SJSA1 (cell line): Measurements from ENCODE around the gene C3orf52. TPM values are rescaled to one million over a fixed set of nuclear protein-coding genes. Genes with fewer than 3 reads are reported as not detected.

ENCODE experiments used
- DNase-seq, 2 experiments: peaks; one replicate each; pipeline ENCODE4 v3.0.0-alpha.2; 2015 to 2020; ENCODE audit warnings: low spot score in 2 of 2, low read depth in 1 of 2
- H3K27ac ChIP-seq: fragments of 250-450 bp; sonication (Bioruptor Pico); 2 replicates; pipeline ENCODE4 v1.5.1; 2020; ENCODE audit warnings: mild to moderate bottlenecking, moderate library complexity
- H3K27me3 ChIP-seq: fragments of 250-450 bp; sonication (Bioruptor Pico); replicated peaks from 2 replicates; pipeline ENCODE4 v1.5.1; 2020; ENCODE audit warnings: mild to moderate bottlenecking, moderate library complexity
- H3K36me3 ChIP-seq: fragments of 250-450 bp; sonication (Bioruptor Pico); 2 replicates; pipeline ENCODE4 v1.5.1; 2020; ENCODE audit warnings: mild to moderate bottlenecking
- H3K4me1 ChIP-seq: fragments of 250-450 bp; sonication (Bioruptor Pico); replicated peaks from 2 replicates; pipeline ENCODE4 v1.6.1; 2021; ENCODE audit warnings: mild to moderate bottlenecking
- H3K4me3 ChIP-seq: fragments of 250-450 bp; sonication (Bioruptor Pico); 2 replicates; pipeline ENCODE4 v1.5.1; 2020; ENCODE audit warnings: mild to moderate bottlenecking
- H3K9me3 ChIP-seq: fragments of 250-450 bp; sonication (Bioruptor Pico); replicated peaks from 2 replicates; pipeline ENCODE4 v1.5.1; 2020; ENCODE audit warnings: mild to moderate bottlenecking
- total RNA-seq: library from RNA; depleted of rRNA; stranded (reverse); fragments of >200 nt; shearing (Covaris generic); gene quantifications from 2 replicates; pipeline ENCODE4 v1.2.3, GENCODE V29; 2014

C3orf52 gene
- total RNA-seq, 1 experiment from 2014 or later: 20.6 TPM

DNA sequence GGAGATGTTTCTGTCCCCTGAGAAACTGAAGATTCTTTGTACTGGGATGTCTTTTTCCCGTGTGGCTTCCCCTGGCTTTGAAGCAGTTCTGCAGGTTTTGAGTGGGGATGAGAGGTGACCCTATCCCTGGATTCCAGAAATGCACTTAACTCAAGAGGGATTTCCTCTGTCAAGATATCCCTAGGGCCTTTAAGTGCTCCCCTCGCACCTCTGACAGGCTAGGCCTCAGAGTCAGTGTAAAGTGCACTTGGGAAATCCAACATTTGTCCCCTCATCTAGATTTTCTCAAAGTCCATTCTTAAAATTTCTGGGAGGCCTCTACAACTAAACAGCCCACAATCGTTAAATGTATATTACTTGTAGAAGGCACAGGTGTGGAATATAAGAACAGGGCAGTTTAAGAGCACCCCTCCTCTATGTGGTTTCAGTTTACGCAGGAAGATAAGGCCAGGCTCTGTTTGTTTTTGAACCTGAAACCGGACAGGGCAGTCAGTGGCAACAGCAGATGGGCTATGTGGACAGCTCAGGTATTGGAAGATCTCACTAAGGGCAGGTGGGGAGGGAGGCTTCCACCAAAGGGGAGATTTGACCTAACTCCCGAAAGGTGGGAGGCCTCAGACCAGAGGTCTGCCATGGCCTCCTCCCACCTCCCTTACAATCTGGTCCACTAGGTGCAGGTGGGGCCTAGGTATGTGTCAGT, 4.8 kb downstream of the C3orf52 start:
- no peaks in the 10 kb centered on the region for H3K9me3 ChIP-seq
- no peak overlapping the region for H3K4me3 ChIP-seq
- H3K4me1 ChIP-seq: peaks cover 27% of the 10 kb centered on the region
- H3K27ac ChIP-seq: no peak overlapping the region
- no peaks in the 10 kb centered on the region for H3K27me3 ChIP-seq
- H3K36me3 ChIP-seq: peaks cover 28% of the 10 kb centered on the region
- DNase-seq: no peak

DNA sequence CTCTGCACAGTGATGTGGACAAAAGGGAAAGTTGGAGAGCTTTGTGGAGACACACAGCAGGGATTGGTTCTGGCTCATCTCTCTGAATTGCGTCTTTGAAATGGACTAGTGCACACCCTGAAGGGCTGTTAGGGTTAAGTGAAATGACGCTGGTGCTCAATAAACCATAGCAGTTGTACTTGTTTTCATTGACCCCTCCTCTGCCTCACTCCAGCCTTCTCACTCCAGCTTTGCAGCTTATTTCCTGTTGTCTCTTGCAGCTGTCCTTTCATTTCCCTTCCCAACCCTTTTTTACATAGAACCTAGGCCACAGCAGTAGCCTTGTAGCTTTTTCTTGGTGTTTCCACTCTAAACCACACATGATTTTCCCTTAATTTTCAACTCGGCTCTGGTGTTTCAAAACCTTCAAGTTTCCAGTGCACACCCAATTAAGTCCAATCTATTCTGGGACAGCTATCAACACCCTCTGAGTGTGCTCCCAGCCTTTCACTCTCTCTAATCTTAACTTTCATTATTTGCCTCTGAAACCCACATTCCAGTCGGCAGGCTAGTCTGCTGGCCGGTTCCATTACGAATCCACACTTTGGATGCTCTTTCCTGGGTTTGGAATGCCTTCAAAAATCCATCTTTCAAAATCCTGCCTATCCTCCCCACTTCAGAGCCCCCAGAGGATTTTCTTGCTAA, 6.4 kb downstream of the C3orf52 start:
- Histone ChIP-seq H3K36me3 (peaks cover 32% of the 10 kb centered on the region), H3K9me3 (no peaks in the 10 kb centered on the region), H3K4me1 (peaks cover 33% of the 10 kb centered on the region), H3K27me3 (no peaks in the 10 kb centered on the region), H3K4me3 (no peak overlapping the region), H3K27ac (0 out of 2 replicates have a peak overlapping the region, but pooled peaks have one; percentile 11)
- DNase-seq: no peak

DNA sequence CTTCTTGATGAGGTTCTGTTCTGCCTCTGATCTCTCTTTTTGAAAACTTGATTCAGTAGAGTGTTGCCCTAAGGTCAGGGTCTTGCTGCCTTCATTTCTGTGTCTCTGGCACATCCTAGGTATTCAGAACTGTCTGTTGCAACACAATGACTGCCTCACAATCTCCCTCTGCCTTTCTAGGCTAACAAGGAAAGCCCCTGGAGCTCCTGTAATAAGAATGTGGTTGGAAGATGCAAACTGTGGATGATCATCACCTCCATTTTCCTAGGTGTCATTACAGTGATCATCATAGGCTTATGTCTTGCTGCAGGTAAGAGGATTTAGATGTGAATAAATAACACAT, 7.0 kb downstream of the C3orf52 start:
- no peaks in the 10 kb centered on the region for H3K27me3 ChIP-seq
- H3K4me3 ChIP-seq: no peak overlapping the region
- H3K36me3 ChIP-seq: peaks cover 32% of the 10 kb centered on the region
- H3K27ac ChIP-seq: no peak overlapping the region
- DNase-seq: no peak
- H3K9me3 ChIP-seq: no peaks in the 10 kb centered on the region
- H3K4me1 ChIP-seq: peaks cover 32% of the 10 kb centered on the region

DNA sequence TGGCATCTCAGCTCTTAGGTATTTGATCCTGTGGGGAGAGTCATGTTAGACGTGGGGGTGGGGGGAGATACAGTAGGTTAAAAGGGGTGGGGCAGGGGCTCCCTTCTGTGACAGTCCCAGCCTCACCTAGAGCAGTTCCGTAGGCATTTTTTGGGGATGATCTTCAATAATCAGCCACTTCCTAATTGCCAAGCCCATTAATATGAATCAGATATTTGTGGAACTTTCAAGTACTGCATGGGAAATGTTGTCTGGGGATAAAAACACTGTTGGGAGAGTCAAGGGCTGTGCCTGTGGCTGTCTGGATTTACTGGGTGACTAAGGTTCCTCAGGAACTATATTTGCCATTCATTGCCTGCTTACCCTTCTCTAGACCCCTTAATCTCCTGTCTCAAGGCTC, 9.5 kb downstream of the C3orf52 start:
- H3K27ac ChIP-seq: no peak overlapping the region

DNA sequence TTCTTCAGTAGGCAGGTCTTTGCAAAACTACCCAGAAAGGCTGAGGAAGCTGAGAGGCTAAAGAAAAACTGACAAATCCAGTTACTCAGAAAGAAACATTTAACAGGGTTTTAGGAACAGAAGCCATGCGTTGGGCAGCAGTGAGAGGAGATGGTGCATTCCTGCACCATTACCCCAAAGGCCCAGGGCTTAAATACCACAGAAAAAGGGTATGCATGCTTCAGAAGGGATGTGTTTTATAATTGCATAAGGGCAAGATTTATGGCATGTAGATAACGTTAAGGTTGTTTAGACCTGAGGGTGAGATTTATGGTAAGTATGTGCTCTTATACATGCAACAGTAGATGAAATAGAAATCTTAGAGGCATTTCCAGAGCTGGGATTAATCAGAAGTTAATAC, 10.0 kb downstream of the C3orf52 start:
- no peak overlapping the region for H3K27ac ChIP-seq
- no peak overlapping the region for H3K4me3 ChIP-seq
- no peaks in the 10 kb centered on the region for H3K27me3 ChIP-seq
- peaks cover 43% of the 10 kb centered on the region for H3K36me3 ChIP-seq
- H3K4me1 ChIP-seq: peaks cover 32% of the 10 kb centered on the region
- no peak for DNase-seq
- no peaks in the 10 kb centered on the region for H3K9me3 ChIP-seq

More for the DNA sequence above, 9.5 kb downstream of the C3orf52 start:
- Histone ChIP-seq H3K9me3 (no peaks in the 10 kb centered on the region), H3K4me1 (peaks cover 30% of the 10 kb centered on the region), H3K36me3 (peaks cover 40% of the 10 kb centered on the region), H3K4me3 (no peak overlapping the region), H3K27me3 (no peaks in the 10 kb centered on the region)
- DNase-seq: no peak

DNA sequence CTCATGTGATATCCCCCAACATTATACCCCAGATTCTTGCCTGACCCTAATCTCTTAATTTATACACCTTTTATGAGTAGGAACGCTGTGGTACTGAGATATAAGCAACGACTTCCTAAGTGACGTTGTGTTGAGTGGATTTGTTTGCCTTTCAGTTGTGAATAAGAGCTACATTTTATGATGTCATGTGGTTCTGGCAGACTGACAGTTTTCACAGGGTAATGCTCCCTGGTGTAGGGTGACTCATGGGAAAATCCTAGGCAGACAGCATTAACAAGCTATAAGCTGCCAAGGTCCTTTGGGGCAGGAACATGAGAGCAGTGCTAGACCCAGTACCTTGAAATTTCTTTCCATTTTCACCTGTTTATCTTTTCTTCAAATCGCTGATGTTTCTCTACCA, 11.2 kb downstream of the C3orf52 start:
- peaks cover 41% of the 10 kb centered on the region for H3K36me3 ChIP-seq
- H3K4me3 ChIP-seq: no peak overlapping the region
- H3K4me1 ChIP-seq: peaks cover 37% of the 10 kb centered on the region
- peak; percentile 85 to 89 for DNase-seq
- no peaks in the 10 kb centered on the region for H3K27me3 ChIP-seq
- peak overlapping the region; percentile 75 for H3K27ac ChIP-seq
- H3K9me3 ChIP-seq: no peaks in the 10 kb centered on the region

DNA sequence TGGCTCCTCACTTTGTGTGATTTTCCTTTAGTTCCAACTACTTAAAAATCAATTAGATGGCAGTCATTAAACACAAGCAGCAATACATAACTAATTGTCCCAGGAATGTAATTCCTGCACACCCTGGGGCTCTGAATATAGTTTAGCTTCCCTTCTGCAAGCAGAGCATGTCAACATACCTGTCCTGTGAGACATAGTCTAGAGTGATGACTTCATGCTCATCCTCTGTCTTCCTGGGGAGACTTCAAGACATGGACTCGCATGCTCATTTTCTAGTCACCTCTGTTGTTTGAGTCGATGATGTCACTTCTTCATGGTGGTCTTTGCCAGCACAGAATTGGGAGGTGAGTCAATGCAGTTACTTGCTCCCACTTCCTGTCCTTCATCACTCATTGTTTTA, 15.7 kb downstream of the C3orf52 start:
- peaks cover 58% of the 10 kb centered on the region for H3K36me3 ChIP-seq
- peaks cover 30% of the 10 kb centered on the region for H3K4me1 ChIP-seq
- no peak overlapping the region for H3K4me3 ChIP-seq
- H3K27me3 ChIP-seq: no peaks in the 10 kb centered on the region
- DNase-seq: peak; percentile 86 to 89
- H3K27ac ChIP-seq: peak overlapping the region; percentile 74
- H3K9me3 ChIP-seq: no peaks in the 10 kb centered on the region

DNA sequence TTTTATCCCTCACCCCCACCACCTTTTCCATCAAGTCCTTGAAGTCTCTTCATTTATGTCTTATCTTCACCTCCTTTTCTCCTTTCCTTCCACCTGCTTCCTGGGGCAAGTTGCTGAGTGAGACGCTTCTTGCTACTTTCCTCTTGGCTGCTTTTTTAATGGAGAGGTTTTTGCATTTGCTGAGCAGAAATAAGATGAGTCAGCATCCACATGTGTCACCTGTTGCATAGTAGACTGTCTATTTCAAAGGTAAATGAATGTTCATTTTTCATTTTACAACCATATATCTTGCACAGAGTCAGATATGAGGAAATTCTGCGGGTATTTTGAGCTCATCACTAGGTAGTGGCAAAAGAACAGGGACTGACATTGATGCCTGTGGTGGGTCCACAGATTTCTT, 18.6 kb downstream of the C3orf52 start:
- DNase-seq: no peak
- Histone ChIP-seq H3K4me1 (peaks cover 18% of the 10 kb centered on the region), H3K27me3 (no peaks in the 10 kb centered on the region), H3K9me3 (no peaks in the 10 kb centered on the region), H3K36me3 (peaks cover 65% of the 10 kb centered on the region), H3K27ac (no peak overlapping the region), H3K4me3 (no peak overlapping the region)

DNA sequence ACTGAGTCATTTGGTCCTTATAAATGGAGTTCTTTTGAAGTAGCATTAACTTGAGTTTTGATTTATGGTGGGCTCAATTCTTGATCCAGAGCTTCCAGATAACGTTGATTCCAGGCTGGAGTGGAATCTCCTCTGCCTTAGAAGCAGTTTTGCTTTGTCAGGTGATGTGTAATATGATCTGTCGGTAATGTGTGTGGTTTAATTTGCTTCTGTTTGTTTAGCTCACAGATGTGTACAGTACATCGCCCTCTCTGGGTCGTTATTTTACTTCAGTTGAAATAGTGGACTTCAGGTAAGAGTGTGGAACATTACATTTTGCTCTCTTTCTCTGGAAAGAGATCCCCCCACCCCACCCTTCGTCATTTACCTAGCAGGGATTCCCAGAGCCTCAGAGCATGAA, 23.1 kb downstream of the C3orf52 start:
- no peak overlapping the region for H3K4me3 ChIP-seq
- DNase-seq: no peak
- no peaks in the 10 kb centered on the region for H3K9me3 ChIP-seq
- peaks cover 81% of the 10 kb centered on the region for H3K36me3 ChIP-seq
- no peaks in the 10 kb centered on the region for H3K27me3 ChIP-seq
- H3K27ac ChIP-seq: no peak overlapping the region
- H3K4me1 ChIP-seq: no peaks in the 10 kb centered on the region

DNA sequence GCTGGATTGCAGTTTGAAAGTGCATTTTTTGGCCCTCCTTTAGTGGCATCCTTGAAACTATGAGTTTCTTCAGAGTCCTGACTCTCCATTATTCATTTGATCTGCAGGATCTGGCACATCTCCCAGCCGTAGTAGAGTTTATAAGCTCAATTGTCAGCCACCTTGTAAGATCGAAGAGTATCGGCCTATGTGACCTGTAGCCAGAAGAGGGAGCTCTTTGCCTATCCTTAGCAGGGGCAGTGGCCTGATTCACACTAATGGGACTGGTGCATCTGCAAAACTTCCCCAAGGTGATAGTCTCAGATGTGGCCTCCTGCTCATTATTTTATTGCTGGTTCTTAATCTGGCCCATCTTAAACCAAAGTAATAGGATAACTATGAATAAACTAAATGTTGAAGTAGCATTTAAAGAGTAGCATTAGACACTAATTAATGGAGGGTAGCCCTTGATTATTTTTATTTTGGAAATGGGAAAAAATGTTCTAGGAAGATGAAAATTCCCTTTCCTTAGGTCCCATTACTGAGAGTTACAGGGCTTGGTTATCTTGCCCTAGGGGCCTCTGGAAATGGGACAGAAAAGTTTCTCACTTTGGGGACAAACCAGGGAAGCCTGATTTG, 25.7 kb downstream of the C3orf52 start:
- Histone ChIP-seq H3K27ac (no peak overlapping the region), H3K4me3 (no peak overlapping the region), H3K4me1 (no peaks in the 10 kb centered on the region), H3K9me3 (no peaks in the 10 kb centered on the region), H3K27me3 (no peaks in the 10 kb centered on the region), H3K36me3 (peaks cover 83% of the 10 kb centered on the region)
- DNase-seq: no peak

DNA sequence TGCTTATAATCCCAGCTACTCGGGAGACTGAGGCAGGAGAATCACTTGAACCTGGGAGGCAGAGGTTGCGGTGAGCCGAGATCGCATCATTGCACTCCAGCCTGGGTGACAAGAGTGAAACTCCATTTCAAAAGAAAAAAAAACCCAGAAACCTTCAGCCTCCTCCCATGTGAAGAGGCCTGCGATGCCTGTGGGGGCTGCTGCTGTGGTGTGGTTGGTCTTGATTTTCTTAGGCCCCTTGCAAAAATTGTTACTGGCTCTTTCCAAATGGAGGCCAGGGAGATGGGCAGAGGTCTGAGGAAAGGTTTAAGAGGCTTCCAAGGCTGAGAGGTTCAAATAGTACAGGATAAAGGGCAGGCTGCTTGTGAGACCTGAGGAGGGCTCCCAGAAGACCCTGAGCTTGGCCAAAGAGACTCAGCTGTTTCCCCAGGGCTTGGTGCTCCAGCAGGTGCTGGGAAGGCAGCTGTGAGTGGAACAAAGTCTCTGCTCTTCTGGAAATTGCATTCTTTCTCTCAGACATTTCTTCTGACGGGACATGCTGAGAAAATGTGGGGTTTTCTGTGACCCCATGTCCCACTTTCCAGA, 28.5 kb downstream of the C3orf52 start:
- no peaks in the 10 kb centered on the region for H3K9me3 ChIP-seq
- peaks cover 88% of the 10 kb centered on the region for H3K36me3 ChIP-seq
- no peak overlapping the region for H3K4me3 ChIP-seq
- H3K27ac ChIP-seq: no peak overlapping the region
- H3K27me3 ChIP-seq: no peaks in the 10 kb centered on the region
- no peak for DNase-seq
- no peaks in the 10 kb centered on the region for H3K4me1 ChIP-seq

DNA sequence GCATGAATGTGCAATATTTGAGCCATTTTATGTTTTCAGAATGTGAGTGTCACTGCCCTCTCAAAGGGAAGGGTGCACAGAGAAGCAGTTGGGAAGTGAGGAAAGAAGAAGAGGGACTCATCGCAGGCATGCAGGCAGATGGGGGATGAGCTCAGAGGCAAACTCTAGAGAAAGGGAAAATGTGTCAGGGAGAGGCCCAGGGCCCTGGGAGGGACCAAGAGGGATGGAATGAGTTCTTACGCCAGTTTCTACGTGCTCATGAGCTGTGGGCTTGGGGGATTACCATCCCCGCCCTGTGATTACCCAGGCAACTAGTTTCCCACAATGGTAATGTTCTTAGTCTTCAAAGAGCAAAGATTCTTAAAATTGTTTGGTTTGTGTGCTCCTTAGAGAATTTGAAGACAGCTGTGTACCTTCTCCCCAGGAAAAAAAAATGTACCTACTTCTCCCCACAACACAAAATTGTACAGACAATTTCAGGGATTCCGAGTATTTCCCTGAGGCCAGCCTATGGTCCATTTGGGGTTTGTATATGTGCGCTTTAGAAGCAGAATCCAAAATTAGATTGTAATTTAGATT, 29.1 kb downstream of the C3orf52 start:
- peaks cover 89% of the 10 kb centered on the region for H3K36me3 ChIP-seq
- DNase-seq: no peak
- H3K27ac ChIP-seq: no peak overlapping the region
- H3K4me1 ChIP-seq: no peaks in the 10 kb centered on the region
- no peak overlapping the region for H3K4me3 ChIP-seq
- no peaks in the 10 kb centered on the region for H3K9me3 ChIP-seq
- no peaks in the 10 kb centered on the region for H3K27me3 ChIP-seq

DNA sequence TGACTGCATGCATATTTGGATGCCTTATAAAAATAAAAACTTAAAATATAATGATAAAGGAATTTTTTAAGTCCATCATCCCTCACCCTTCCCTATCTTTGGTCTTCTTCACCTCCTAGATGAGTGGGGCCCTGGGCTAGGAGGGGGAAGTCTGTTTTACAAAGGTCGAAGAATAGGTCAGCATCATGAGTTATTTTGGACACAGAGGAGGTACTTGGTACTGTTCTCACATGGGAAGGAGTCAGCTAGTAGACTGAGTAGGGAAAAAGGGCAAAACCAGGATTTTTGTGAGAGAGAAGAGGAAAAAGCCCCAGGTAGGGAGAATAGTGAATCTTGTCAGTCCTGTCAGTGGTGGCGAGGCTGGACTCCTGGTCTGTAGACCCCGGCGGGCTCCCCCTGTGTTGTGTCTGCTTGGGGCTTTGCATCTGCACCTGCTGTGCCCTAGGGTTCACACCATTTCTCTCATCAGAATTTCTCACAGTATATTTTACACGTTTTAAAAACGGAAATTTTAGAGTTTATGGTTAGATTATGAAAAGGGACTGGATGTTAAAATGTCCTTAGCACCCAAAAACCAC, 29.7 kb downstream of the C3orf52 start:
- no peak overlapping the region for H3K4me3 ChIP-seq
- peaks cover 87% of the 10 kb centered on the region for H3K36me3 ChIP-seq
- DNase-seq: no peak
- no peaks in the 10 kb centered on the region for H3K9me3 ChIP-seq
- H3K4me1 ChIP-seq: no peaks in the 10 kb centered on the region
- H3K27ac ChIP-seq: no peak overlapping the region
- H3K27me3 ChIP-seq: no peaks in the 10 kb centered on the region
